Kidney epithelial cell (primary cell): ENCODE data around the gene FAM107B. TPM values are rescaled to one million over a fixed set of nuclear protein-coding genes. Genes with fewer than 3 reads are reported as not detected.

Experiments
- DNase-seq: peaks from one replicate; pipeline ENCODE4 v3.0.0-alpha.2; 2010; ENCODE audit warnings: low read depth
- H3K27me3 ChIP-seq: 2 replicates; pipeline ENCODE4 v1.6.0; 2011; ENCODE audit warnings: low read length; ENCODE audit not compliant: control insufficient read depth, insufficient read depth
- H3K36me3 ChIP-seq: 2 replicates; pipeline ENCODE4 v1.5.1; 2011; ENCODE audit warnings: low read length; ENCODE audit not compliant: control insufficient read depth, insufficient read depth
- H3K4me3 ChIP-seq: 2 replicates; pipeline ENCODE4 v1.5.1; 2011; ENCODE audit warnings: low read depth, mild to moderate bottlenecking, control low read depth, low read length
- total RNA-seq: library from RNA; depleted of rRNA; stranded (reverse); fragments of >200 nt; gene quantifications from 2 replicates; pipeline ENCODE4 v1.2.3, GENCODE V29; 2015
- TF ChIP-seq, protein P1 (sequence below): IDR thresholded peaks from 2 replicates; pipeline ENCODE4 v1.5.1; 2011; ENCODE audit warnings: mild to moderate bottlenecking, moderate library complexity, low read length, control low read depth, inconsistent platforms; ENCODE audit not compliant: insufficient read depth, poor library complexity, severe bottlenecking

The FAM107B gene
- total RNA-seq, 1 donor from 2014 or later: 33.5 TPM

DNA sequence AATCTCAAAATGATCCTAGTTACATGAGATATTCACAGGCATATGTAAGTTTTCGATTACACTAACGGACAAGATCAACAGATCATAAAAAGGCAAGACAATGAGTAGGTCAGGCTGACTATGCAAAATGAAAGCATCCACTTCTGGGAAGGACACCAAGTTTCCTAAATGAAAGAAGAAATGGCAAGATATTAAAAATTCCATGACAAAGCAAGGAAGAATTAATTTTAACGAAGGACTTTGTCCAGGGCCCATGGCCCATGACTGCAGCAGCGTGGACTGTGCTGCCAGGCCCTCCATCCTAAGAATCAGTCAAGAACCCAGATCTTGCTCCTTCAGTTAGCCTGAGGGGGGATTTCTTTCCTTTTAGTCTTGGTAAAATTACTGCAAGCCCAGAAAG is 261.6 kb downstream of the FAM107B start:
- no peak overlapping the region for H3K4me3 ChIP-seq
- no peaks in the 10 kb centered on the region for H3K27me3 ChIP-seq
- H3K36me3 ChIP-seq: no peaks in the 10 kb centered on the region
- TF ChIP-seq, protein P1, sequence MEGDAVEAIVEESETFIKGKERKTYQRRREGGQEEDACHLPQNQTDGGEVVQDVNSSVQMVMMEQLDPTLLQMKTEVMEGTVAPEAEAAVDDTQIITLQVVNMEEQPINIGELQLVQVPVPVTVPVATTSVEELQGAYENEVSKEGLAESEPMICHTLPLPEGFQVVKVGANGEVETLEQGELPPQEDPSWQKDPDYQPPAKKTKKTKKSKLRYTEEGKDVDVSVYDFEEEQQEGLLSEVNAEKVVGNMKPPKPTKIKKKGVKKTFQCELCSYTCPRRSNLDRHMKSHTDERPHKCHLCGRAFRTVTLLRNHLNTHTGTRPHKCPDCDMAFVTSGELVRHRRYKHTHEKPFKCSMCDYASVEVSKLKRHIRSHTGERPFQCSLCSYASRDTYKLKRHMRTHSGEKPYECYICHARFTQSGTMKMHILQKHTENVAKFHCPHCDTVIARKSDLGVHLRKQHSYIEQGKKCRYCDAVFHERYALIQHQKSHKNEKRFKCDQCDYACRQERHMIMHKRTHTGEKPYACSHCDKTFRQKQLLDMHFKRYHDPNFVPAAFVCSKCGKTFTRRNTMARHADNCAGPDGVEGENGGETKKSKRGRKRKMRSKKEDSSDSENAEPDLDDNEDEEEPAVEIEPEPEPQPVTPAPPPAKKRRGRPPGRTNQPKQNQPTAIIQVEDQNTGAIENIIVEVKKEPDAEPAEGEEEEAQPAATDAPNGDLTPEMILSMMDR: no peak
- DNase-seq: no peak

DNA sequence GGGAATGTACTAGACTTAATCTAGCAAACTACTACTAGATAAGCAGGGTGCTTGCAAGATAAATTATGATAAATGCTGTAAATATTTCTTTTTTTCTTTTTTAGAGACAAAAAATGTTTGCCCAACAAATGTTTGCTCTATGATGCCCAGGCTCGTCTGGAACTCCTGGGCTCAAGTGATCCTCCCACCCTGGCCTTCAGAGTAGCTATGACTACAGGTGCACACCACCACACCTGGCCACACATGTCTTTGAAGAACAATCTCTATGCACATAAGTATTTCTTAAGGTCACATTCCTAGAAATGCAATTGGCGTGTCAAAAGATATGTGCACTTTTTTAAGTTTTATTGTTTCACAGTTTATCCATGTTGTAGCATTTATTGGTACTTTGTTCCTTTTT is 264.4 kb downstream of the FAM107B start:
- H3K27me3 ChIP-seq: no peaks in the 10 kb centered on the region
- no peak overlapping the region for H3K4me3 ChIP-seq
- DNase-seq: no peak
- TF ChIP-seq, protein P1: no peak
- H3K36me3 ChIP-seq: no peaks in the 10 kb centered on the region

DNA sequence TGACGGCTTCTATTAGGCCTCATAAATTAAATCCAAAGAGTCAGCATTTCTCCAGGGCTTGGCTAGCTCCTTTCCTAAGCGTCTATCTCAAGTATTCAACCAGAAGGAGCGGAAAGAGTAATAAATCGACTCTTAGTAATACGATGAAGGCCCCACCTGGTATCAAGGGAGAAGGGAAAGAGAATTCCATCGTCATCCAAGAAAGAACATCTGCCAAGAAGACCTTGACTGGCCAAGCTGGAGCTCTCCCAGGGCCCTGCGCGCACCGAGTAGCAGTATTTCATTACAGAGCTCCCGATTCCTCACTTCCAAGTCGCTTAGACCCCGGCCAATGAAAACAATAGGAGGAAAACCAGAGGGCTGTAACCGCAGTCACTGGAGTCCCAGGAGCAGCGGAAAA is 266.0 kb downstream of the FAM107B start:
- no peaks in the 10 kb centered on the region for H3K36me3 ChIP-seq
- TF ChIP-seq, protein P1: no peak
- DNase-seq: no peak
- H3K27me3 ChIP-seq: no peaks in the 10 kb centered on the region
- no peak overlapping the region for H3K4me3 ChIP-seq

DNA sequence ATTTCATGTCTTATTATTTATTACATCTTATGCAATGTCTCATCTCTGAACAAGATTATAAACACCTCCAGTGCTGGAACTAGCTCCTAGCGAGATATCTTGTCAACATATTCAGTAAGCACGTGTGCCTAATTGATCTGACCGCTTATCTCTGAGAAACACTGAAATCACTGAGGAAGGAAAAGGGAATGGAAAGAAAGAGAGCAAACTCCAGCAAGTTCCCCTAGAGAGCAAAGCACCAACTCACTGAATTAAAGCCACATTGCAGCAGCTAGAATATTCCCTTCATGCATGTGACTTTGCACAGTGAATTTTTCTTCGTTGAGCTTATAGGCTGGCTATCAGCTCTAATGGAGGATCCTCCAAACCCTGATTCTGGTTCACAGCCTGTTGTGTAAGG is 266.9 kb downstream of the FAM107B start:
- H3K27me3 ChIP-seq: no peaks in the 10 kb centered on the region
- no peak overlapping the region for H3K4me3 ChIP-seq
- H3K36me3 ChIP-seq: no peaks in the 10 kb centered on the region
- DNase-seq: no peak
- TF ChIP-seq, protein P1: no peak

DNA sequence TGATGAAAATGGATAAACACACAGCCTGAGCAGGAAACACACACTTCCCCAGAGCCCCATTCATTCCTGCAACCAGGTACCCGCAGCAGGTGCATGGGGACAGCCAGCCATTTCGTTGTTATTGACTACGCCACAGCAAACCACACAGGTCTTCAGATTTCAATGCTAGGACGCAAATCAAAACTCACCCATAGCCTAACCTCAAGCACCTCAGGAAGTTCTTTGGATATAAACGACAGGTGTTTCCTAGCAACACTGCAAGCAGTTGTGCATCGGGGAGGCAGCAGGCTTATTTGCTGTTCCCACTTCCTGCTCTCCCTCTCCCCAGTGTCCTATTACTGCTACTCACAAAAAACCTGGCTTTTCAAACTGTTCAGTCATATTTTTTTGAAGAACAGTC is 267.5 kb downstream of the FAM107B start:
- no peaks in the 10 kb centered on the region for H3K36me3 ChIP-seq
- H3K27me3 ChIP-seq: no peaks in the 10 kb centered on the region
- H3K4me3 ChIP-seq: no peak overlapping the region
- DNase-seq: no peak
- TF ChIP-seq, protein P1: no peak

DNA sequence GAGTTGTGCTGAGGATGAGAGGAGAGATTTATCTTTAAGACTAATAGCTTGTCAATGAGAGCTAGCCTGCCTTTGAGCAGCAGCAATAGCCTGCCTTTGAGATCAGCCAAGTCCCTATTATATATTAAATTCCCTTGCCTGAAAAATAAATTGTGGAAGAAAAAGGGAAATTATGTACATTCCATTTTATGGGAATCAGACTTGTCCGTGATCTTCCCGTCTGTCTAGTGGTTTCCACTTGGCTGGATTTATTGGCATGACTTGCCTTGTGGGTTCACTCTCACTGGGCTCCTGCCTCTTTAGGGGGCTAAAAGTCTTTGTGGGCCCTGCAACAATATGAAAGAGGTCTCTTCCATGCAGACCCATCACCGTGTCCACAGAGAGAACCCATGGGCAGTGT is 272.3 kb downstream of the FAM107B start:
- TF ChIP-seq, protein P1: no peak
- Histone ChIP-seq H3K27me3 (no peaks in the 10 kb centered on the region), H3K36me3 (no peaks in the 10 kb centered on the region), H3K4me3 (no peak overlapping the region)
- no peak for DNase-seq
